Measurements from ENCODE around the gene RNF34.
"Not testable (repeated sequence)": the region's sequence is repeated elsewhere in the genome, so short reads cannot be mapped to it uniquely, and the experiment has no call there.

The RNF34 gene, protein sequence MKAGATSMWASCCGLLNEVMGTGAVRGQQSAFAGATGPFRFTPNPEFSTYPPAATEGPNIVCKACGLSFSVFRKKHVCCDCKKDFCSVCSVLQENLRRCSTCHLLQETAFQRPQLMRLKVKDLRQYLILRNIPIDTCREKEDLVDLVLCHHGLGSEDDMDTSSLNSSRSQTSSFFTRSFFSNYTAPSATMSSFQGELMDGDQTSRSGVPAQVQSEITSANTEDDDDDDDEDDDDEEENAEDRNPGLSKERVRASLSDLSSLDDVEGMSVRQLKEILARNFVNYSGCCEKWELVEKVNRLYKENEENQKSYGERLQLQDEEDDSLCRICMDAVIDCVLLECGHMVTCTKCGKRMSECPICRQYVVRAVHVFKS

DNA sequence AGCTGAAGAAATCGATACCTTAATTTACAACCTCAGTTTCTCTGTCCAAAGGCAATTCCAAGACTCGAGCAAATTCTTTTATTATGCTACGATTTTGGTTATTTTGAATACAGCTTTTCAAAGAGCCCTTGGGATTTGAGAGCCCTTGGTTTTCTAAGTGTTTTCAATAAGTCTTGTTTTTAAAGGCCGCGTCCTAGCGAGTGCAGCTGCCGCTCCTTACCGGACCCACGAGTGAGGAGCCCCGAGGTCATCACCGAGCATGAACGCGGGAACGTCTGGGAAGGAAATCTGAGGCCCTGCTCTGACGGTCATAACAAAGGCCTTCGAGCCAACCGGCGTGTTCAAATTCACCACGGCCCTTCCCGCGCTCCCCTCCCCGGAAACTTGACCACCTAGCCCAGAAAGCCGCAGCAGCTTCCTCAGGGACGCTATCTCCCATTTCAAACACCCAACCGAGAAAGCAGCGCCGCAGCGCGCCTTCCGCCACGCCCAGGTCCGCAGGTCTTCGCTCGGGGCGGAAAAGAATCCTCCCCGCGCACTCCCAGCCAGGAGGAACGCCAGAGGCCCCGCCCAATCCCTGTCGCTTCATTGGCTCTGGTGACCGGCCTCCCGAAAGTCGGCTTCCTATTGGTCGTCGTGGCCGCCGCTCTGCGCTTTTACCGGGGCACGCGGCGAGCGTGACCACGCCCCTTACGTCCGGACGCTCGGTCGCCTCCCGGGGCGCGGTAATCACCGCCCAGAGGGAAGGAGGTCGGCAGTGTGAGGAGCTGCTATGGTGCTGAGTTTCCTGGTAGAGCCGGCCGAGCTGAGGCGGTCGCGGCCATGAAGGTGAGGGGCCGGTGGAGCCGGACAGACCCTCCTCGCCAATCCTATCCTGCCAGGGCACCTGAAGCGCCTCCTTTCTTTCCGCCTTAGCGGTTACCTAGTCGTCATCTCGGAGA is at the start of gene RNF34:
RNF34 (plus strand) TSS at position 728 of the 941 bp plus-strand sequence; CDS start at position 823, 95 bp downstream.
- DNase-seq, result peak; percentile 99

DNA sequence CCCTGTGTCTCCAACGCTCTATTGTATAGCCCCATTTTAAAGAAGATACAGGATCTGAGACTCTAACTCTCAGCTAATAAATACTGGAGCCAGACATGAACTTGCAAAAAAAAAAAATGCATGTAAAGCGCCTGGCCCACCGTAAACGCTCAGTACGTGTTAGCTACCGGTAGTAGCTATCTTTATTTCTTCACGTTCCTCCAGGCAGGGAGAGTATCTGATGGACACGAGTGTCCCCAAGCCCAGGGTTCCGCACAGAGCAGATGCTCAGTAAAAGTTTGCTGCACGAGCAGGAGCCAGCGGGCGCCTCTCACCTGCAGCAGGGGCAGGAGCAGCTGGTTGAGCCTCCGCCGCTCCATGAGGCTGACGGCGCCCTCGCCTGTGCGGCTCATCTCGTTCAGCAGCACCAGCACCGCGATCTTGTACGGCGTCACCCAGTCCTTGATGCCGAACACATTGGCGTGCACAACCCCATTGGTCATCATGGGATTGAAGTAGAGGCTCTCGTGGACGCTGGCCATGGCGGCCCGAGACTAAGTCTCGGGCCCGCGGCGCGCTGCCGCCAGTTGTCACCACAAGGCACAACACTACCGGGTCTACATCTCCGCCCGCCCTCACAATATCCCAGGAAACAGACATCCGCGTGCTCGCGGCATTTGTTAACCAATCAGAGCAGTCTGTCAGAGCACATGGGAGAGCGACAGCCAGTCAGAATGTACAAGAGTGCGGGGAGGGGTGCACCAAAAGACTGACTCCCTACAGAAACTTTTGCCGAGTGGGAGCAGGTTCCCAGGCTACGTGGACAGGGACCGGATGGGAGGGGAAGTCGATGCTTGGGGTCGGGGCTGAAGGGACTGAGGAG is 47.9 kb upstream of the RNF34 start, which contains the start of gene ANAPC5:
ANAPC5 (minus strand) TSS at position 592 of the 862 bp plus-strand sequence; CDS start at position 521, 71 bp downstream.
- peak; percentile 96 for DNase-seq

DNA sequence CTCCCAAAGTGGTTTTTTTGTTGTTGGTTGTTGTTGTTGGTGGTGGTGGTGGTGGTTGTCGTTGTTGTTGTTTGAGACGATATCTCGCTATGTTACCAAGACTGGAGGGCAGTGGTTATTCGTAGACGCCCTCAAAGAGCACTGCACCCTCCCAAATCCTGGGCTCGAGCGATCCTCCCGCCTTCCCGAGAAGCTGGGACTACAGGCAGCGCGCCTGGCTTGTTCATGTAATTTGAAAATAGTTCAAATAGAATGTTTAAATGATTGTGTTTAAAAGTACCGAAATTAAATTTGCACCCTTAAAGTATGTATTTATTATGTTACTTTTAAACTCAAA is 47.3 kb upstream of the RNF34 start:
- no peak for DNase-seq

DNA sequence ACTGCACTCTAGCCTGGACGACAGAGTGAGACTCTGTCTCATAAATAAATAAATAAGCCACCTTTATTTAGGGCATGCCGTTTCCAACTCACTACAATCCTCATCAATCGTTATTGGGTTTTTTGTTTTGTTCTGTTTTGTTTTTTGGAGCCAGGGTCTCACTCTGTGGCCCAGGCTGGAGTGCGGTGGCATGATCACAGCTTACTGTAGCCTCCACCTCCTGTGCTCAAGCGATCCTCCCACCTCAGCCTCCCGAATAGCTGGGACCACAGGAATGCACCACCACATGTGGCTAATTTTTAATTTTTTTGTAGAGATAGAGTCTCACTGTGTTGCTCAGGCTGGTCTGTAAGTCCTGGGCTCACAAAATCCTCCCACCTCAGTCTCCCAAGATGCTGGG is 44.1 kb upstream of the RNF34 start:
- no peak for DNase-seq

DNA sequence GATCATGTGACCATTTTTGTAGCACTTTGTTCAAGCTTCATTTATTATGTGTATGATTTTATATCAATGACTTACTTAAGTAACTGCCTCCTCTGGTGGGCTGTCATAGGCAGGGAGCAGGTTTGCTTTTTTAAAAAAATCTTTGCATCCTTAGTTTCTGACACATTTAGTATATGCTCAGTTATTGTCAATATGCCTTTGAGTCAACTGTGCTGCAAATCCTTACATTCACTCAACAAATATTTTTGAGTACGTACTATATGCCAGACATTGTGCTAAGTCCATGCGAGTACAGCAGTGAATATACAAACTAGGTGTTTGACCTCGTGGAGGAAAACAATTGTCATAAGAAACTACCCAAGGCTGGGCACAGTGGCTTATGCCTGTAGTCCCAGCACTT is 43.3 kb upstream of the RNF34 start:
- DNase-seq, result no peak

DNA sequence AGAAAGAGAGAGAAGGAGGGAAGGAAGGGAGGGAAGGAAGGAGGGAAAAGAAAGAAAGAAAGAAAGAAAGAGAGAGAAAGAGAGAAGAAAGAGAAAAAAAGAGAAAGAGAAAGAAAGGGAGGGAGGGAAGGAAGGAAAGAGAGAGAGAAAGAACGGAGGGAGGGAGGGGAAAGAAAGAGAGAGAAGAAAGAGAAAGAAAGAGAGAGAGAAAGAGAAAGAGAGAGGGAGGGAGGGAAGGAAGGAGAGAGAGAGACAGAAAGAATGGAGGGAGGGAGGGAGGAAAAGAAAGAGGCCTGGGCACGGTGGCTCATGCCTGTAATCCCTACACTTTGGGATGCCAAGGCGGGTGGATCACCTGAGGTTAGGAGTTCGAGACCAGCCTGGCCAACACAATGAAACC is 42.6 kb upstream of the RNF34 start:
- DNase-seq, result no peak

DNA sequence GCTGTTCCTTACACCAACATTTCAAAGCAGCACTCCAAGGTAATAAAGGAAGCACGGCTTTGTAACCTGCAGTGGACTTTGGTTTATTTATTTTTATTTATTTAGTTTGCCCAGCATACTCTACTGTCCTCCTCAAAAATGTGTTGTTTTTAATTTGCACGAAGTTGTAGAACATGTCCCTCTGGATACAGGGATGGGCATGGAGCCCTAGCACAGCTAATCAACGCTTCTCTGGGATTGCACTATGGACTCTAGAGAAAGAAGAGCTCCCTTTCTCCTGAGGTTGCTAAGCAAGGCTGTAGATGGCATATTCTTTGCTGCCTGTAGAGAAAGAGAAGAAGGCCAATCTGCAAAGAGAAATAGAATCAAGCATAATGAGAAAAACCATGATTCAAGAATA is 41.8 kb upstream of the RNF34 start:
- DNase-seq, result no peak

DNA sequence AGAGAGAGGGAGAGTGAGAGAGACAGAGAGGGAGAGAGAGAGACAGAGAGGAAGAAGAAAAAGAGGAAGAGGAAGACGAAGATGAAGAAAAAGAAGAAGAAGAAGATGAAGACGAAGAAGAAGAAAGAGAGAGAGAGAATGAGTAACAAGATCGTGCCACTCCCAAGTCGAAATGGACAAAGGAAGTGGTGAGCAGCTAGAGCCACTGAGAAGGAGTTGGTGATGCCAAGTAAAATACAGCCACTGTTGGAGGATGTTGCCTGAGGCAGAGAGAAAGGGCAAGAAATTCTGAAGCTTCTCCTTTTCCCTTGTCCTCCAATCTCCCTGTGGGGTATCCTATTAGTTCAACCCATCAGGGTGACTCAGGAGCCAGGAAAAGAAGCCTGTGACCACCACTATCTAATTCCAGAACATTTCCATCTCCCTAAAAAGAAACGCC is 35.2 kb upstream of the RNF34 start:
- DNase-seq, result no peak

DNA sequence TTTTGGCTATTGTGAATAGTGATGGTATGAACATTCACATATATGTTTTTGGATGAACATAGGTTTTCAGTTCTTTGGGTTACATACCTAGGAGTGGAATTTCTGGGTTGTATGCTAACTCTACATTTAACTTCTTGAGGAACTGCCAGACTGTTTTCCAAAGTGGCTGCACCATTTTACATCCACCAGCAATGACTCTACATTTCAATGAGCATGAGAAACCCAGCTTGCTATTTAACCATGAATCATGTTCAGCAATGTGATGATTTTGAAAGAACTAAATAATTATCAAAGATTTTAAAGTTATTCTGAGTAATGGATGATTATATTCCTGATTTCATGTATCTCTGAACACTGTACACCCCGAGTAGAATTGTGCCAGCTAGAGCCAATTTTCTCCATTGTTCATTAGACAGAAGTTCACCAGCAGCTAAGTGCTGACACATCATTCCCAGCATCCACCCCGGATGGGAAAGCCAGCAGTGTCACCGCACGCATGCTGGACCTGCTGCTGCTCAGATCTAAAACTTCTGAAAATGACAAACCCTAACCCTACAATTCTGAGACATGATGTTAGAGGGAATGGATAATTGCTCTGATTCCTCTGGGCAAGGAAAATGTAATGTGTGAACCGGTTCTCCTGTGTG is 34.4 kb upstream of the RNF34 start:
- no peak for DNase-seq

DNA sequence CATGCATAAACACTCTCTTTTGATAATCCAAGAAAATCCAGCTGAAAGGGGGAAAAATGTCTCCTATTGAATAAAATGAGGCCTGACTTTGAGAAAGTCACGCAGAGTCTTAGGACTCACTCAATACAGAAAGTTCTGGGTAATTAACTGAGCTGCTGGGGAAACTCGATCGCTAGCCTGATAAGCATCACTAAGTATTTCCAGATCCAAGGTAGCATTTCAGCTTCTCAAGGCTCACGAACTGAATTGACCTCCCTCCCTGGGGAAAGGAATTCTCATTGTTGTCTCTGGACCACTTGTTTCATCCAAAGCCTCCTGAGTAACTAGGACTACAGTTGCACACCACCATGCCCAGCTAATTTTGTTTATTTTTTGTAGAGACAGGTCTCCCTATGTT is 33.9 kb upstream of the RNF34 start:
- DNase-seq, result no peak

DNA sequence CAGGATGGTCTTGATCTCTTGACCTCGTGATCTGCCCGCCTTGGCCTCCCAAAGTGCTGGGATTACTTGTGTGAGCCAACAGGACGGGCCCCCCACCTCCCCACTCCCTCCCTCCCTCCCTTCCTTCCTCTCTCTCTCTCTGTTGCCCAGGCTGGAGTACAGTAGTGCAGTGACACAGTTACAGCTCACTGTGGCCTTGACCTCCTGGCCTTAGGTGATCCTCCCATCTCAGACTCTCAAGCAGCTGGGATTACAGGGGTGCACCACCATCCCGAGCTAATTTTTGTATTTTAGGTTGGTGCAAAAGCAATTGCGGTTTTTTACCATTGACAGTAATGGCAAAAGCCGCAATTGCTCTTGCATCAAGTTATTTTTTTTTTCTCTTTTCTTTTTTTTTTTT is 28.5 kb upstream of the RNF34 start:
- DNase-seq, result no peak

DNA sequence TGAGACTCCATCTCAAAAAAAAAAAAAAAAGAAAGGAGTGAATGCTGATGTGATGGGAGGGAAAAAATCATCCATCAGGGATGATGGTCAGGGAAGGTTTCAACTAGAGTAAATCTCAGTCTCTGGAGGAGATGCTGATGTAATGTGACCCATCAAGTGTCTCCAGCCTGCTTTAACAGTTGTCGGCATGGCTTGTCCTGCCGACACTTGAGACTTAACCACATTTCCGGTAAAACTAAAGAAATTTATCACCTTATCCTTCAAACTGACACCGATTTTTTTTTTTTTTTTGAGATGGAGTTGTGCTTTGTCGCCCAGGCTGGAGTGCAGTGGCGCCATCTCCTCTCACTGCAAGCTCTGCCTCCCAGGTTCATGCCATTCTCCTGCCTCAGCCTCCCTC is 26.2 kb upstream of the RNF34 start:
- DNase-seq, result no peak

DNA sequence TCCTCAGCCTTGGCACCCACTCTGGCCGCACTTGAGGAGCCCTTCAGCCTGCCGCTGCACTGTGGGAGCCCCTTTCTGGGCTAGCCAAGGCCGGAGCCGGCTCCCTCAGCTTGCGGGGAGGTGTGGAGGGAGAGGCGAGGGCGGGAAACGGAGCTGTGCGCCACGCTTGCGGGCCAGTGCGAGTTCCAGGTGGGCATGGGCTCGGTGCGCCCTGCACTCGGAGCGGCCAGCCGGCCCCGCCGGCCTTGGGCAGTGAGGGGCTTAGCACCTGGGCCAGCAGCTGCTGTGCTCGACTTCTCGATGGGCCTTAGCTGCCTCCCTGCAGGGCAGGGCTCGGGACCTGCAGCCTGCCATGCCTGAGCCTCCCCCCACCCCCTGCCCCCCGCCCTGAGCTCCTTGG is 25.6 kb upstream of the RNF34 start:
- not testable (repeated sequence) for DNase-seq

DNA sequence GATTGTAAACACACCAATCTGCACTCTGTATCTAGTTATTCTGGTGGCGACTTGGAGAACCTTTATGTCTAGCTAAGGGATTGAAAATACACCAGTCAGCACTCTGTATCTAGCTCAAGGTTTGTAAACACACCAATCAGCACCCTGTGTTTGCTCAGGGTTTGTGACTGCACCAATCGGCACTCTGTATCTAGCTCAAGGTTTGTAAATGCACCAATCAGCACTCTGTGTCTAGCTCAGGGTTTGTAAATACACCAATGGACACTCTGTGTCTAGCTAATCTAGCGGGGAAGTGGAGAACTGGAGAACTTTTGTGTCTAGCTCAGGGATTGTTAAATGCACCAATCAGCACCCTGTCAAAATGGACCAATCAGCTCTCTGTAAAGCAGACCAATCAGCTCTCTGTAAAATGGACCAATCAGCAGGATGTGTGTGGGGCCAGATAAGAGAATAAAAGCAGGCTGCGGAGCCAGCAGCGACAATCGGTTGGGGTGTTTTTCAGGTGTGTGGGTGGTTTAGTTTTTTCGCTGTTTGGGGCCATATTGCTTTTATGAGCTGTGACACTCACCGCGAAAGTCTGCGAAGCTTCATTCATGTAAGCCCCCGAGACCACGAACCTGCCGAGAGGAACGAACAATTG is 24.9 kb upstream of the RNF34 start:
- DNase-seq, result not testable (repeated sequence)

DNA sequence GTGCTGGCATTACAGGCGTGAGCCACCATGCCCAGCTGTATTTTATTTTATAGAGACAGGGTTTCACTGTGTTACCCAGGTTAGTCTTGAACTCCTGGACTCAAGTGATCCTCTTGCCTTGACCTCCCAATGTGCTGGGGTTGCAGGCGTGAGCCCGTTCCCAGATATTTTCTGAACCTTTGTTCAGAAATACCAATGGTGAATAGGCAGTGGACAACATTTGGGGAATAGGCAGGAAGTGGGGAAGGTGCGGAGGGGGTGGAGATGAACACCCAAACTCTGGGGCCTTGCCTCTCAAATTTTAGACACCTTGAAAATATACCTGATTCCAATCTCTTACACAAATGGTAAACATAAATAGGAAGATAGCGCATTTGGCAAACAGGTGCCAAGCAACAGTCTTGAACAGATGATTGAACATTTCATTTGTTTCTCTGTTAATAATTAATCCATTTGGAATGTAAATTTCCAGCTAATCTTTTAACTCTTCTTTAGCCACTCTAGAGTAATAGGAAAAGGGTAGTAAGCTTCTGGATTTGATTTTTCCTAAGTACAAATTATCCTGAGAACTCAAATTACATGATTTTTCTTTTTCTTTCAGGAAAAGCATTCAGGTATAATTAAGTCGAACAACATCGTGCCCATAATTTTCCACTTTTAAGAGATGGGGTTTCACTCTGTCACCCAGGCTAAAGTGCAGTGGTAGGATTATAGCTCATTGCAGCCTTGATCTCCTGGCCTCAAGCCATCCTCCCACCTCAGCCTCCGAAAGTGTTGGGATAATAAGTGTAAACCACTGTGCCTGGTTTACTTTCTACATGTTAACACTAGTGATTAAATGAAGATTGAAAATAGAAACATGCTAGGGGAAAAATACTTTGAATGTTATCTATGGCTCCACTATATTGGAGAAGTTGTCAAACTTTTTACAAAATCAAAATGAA is 22.9 kb upstream of the RNF34 start:
- DNase-seq, result no peak

DNA sequence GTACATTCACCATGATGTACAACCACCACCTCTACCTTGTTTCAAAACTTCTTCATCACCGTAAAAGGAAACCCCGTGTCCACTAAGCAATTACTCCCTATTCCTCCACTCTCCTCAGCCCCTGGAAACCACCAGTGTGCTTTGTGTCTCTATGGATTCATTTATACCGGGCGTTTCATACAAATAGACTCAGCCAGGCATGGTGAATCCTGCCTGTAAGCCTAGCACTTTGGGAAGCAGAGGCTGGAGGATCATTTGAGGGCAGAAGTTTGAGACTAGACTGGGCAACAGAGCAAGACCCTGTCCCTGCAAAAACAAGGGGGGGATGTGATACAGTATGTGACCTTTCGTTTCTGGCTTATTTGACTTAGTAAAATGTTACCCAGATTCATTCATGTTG is 21.2 kb upstream of the RNF34 start:
- no peak for DNase-seq

DNA sequence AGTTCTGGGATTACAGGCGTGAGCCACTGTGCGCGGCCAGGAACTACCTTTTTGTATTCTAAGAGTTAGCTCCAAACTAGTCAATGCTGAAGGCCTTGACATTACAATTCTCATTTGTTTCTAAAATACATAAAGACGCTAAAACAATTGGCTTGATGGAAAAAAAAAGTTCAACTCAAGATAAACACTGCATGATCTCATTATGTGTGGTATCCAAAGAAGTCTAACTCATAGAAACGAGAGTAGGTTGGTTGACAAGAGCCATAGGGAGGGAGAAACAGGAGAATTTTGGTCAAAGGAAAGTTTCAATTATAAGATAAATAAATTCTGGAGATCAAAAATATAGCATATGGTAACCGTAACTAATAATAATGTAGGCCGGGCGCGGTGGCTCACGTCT is 20.0 kb upstream of the RNF34 start:
- no peak for DNase-seq

DNA sequence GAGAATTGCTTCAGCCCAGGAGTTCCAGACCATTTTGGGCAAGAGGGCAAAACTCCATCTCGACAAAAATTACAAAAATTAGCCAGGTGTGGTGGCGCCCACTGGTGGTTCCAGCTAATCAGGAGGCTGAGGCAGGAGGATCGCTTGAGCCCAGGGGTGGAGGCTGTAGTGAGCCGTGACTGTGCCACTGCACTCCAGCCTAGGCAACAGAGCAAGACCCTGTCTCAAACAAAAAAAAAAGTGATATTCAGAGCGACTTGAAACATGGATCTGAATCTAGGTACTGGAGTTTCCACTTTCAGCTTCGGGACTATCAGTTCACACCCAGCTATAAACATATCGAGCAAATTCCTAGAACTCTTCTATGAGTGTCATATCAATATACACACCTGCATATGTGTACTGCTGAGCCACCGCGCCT is 16.3 kb upstream of the RNF34 start:
- no peak for DNase-seq

DNA sequence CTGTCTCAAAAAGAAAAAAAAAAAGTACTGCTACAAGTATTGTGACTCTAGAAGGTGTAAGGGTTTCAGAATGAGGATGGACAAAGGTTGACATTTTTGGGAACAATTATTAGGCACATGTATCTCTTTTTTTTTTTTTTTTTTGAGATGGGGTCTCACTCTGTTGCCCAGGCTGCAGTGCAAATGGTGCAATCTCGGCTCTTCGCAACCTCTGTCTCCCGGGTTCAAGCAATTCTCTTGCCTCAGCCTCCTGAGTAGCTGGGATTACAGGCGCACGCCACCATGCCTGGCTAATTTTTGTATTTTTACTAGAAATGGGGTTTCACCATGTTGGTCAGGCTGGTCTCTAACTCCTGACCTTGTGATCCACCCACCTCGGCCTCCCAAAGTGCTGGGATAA is 15.0 kb upstream of the RNF34 start:
- not testable (repeated sequence) for DNase-seq

DNA sequence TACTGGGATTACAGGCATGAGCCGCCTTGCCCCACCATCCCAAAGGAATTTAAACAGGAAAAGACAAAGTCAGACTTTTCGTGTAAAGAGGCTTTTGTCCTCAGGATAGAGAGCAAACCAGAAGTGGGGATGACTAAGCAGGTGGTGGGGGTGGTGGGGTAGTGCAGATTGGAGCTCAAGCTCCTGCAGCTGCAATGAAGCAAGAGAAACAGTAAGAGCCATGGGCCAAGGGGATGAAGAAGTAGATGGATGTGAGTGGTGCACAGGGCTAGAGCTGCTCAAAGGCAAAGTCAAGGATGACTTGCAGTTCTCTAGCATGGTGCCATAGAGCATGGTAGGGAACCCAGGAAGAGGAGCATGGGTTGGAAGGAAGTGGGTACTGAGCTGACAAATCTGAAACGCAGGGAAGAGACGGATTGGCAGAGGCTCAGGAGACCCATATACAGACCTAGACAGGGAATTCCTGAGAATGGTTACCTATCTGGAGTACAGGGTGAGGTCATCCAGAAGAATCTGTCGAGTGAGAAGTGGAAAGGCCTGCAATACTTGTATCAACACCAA is 11.4 kb upstream of the RNF34 start:
- no peak for DNase-seq

All from activated effector memory CD4-positive, alpha-beta T cell treated with anti-CD3 and anti-CD28 coated beads, Interleukin-2, amount 50 U/mL, for 16 hours (primary cell).